A549 (cell line): ENCODE measurements around the gene FOXRED2.

Experiments
- MAFK ChIP-seq: fragments of 450-650 bp; IDR thresholded peaks from 2 replicates; pipeline ENCODE4 v1.6.1; 2014; ENCODE audit not compliant: partially characterized antibody
- PHF8 ChIP-seq: fragments of 200-600 bp; sonication (generic); IDR thresholded peaks from 2 replicates; pipeline ENCODE4 v1.6.1; 2016; ENCODE audit warnings: low read depth, mild to moderate bottlenecking, antibody characterized with exemption, moderate library complexity, borderline replicate concordance
- RNF2 ChIP-seq: fragments of 200-600 bp; sonication (generic); IDR thresholded peaks from 2 replicates; pipeline ENCODE4 v1.6.1; 2016; ENCODE audit warnings: low read depth, mild to moderate bottlenecking, antibody characterized with exemption, moderate library complexity, borderline replicate concordance
- SREBF2 ChIP-seq: fragments of 450-650 bp; IDR thresholded peaks from 2 replicates; pipeline ENCODE4 v1.6.1; 2014; ENCODE audit warnings: mild to moderate bottlenecking, moderate library complexity
- TF ChIP-seq, protein P1 (sequence below): IDR thresholded peaks from 2 replicates; pipeline ENCODE4 v1.6.1; 2012
- TF ChIP-seq, protein P2 (sequence below): fragments of >200 bp; sonication (Bioruptor Twin); formaldehyde crosslinking; IDR thresholded peaks from 3 replicates; pipeline ENCODE4 v1.5.1; 2016

GRCh38 chr22:36481393-36482168, 25.3 kb downstream of the FOXRED2 start, which contains the start of gene TXN2:
- TF ChIP-seq MAFK (no peak), PHF8 (0 out of 2 replicates have a peak, but pooled peaks have one; percentile 7), SREBF2 (no peak), RNF2 (no peak)
- TF ChIP-seq, protein P1, sequence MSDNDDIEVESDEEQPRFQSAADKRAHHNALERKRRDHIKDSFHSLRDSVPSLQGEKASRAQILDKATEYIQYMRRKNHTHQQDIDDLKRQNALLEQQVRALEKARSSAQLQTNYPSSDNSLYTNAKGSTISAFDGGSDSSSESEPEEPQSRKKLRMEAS = peak; percentile 23
- TF ChIP-seq, protein P2, sequence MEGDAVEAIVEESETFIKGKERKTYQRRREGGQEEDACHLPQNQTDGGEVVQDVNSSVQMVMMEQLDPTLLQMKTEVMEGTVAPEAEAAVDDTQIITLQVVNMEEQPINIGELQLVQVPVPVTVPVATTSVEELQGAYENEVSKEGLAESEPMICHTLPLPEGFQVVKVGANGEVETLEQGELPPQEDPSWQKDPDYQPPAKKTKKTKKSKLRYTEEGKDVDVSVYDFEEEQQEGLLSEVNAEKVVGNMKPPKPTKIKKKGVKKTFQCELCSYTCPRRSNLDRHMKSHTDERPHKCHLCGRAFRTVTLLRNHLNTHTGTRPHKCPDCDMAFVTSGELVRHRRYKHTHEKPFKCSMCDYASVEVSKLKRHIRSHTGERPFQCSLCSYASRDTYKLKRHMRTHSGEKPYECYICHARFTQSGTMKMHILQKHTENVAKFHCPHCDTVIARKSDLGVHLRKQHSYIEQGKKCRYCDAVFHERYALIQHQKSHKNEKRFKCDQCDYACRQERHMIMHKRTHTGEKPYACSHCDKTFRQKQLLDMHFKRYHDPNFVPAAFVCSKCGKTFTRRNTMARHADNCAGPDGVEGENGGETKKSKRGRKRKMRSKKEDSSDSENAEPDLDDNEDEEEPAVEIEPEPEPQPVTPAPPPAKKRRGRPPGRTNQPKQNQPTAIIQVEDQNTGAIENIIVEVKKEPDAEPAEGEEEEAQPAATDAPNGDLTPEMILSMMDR = no peak
